ENCODE measurements around the gene PLCL1.

DNA sequence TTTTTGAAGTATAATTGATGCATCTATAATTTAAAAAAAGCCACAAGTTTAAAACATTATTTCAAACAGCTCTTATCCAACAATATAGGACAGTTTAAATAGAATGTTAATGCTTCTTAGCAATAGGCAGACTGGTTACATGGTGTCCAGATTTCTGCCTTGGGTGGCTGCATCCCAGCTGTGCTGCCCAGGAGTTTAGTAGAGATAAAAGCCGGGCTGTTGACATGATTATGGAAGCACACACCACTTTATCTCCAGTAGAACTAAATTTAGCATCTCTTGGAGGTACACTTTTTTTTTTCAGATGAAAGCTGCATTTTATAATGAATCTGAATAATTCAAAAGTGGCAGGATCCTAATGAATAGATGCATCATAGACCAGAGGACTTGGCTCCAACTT lies 309.7 kb downstream of the PLCL1 start:
- no peak for TF ChIP-seq ELF4 (IDR thresholded peaks at IDR 0.05)
- TF ChIP-seq HDGF (IDR thresholded peaks at IDR 0.05; ENCODE audit: borderline replicate concordance) = no peak
- no peak for TF ChIP-seq PKNOX1 (IDR thresholded peaks at IDR 0.05)
- no peak for TF ChIP-seq TARDBP (IDR thresholded peaks at IDR 0.05)
- TF ChIP-seq BHLHE40 (IDR thresholded peaks at IDR 0.05; ENCODE audit: borderline replicate concordance) = no peak
- no peak for TF ChIP-seq CTBP1 (IDR thresholded peaks at IDR 0.05; ENCODE audit: borderline replicate concordance)
- TF ChIP-seq FOXM1 (IDR thresholded peaks at IDR 0.05; ENCODE audit: borderline replicate concordance) = no peak
- no peak for TF ChIP-seq ZNF384 (IDR thresholded peaks at IDR 0.05)
- no peak for TF ChIP-seq L3MBTL2 (conservative IDR thresholded peaks at IDR 0.05)
- TF ChIP-seq SUZ12 (IDR thresholded peaks at IDR 0.05) = no peak
- no peak for TF ChIP-seq SP1 (IDR thresholded peaks at IDR 0.05)
